GM20431 (cell line): ENCODE results near the gene UBR4.

Source experiments
- in situ Hi-C: fragments of 300-500 bp; cut with MseI, MboI; formaldehyde crosslinking; loops from one replicate; pipeline ENCODE4 v1.15.0; 2020; ENCODE audit warnings: low sequenced_read_pairs; ENCODE audit not compliant: unreplicated experiment

UBR4 gene

DNA sequence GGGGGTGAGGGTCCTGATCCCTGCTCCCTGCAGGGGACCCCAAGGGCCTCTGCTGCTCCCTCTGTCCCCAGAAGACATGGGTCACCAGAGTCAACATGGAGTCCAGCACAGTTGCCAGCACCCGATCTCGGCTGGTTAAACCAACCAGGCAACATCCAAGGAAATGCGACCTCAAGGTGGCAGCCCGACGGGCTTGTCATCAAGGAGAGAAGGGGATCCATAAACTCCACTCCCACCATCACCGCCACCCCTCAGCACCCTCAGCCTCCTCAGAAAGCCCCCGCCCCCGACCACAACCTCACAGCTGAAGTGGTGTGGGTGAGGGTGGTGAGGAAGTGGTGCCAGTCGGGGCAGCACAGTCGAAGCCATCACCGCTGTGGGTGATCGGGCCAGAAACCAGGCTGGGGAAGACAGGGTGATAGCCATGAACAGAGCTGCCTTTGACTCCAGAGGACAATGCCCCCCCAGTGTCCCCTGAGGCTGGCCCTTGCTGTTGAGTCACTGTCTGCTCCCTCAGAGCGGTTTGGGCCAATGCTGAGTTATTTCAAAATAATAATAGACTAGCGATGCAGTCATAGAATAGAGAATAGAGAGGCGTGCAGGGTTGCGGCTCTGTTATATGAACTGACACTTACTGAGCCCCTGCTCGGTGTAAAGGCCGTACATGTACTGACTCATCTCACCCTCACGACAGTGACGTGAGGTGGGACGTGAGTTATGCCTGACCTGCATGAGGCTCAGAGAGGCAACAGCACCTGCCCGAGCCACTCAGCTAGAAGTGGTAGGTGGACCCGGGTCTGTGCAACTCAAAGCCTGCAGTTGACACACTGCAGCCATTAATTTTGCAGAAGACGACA is 164.9 kb downstream of the UBR4 start:
- in situ Hi-C loops, result no loop called here

DNA sequence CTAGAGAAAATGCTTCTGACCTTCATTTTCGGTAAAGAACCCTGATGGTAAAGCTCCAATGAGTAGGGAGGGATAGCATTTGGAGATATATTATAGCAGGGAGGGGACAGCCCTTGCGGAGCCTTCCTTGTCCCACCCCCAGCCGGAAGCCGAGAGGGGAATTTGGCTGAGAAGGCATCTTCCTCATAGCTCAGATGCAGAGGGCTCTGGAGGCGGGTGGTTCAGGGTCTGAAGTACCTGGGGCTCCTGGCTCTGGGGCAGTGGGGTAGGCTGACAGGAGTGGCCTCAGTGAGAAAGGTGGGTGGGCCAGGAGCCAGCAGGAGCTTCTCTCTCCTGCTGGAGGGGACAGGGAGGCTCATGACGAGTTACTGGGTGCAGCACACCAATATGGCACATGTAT is 165.6 kb downstream of the UBR4 start:
- in situ Hi-C loops, result no loop called here

DNA sequence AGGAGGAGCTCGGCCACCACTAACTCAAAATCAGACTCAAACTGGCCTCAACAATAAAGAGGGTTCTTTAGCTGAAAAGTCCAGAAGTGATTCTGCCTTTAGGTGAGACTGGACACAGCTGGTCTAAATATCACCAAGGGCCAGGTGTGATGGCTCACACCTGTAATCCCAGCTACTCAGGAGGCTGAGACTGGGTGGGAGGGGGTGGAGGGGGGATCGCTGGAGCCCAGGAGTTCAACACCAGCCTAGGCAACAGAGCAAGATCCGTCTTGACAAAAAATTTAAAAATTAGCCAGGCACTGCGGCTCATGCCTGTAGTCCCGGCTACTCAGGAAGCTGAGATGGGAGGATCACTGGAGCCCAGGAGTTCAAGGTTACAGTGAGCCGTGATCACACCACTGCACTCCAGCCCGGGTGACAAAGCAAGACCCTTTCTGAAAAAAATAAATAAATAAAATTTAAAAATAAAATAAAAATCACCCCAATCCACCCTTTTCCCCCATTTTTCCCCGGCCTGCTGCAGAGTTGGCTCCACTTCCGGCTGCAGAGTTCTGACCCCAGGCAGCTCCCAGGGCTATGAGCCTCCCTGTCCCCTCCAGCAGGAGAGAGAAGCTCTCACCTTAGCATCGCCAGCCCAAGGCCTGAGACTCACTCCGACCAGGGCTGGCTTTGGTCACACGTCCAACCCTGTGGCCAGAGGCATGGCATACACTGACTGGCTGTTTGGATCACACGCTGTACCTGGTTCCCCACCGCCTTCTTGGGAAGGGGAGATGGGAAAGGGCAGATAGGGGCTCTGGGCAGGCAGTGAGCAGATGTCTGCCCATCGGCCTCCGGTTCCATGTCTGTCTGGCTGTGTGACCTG is 166.3 kb downstream of the UBR4 start:
- in situ Hi-C loops, result no loop called here

DNA sequence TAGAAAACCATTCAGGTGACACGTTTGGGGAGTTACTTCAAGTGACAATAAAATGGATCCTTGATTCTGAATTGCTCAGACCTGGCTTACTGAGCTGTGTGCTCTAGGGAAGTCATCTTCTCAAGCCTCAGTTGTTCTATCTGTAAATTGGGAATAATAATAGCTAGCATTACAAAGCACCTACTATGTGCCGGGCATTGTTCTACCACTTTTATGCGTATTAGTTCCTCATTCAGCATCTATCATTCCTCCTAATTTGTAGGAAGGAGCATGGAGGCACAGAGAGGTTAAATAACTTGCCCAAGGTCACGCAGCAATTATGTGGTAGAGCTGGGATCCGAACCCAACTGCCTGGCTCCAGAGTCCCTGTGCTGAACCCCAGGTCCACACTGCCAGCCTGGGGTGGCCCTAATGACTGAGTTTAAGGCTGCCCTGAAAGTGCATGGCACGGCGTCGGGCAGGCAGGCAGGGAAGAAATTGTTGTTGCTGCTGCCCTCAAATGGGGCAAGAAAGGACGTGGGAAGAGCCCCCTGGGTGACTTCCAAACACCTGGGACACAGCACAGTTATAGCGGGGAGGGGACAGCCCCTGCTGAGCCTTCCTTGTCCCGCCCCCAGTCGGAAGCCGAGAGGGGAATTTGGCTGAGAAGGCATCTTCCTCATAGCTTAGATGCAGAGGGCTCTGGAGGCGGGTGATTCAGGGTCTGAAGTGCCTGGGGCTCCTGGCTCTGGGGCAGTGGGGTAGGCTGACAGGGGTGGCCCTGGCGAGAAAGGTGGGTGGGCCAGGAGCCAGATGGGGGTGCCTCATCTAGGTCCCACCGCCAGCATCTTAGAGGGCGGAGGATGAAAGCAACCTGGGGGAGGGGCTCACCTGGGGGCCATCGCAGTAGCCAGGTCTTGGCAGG is 167.1 kb downstream of the UBR4 start:
- in situ Hi-C loops, result no loop called here

DNA sequence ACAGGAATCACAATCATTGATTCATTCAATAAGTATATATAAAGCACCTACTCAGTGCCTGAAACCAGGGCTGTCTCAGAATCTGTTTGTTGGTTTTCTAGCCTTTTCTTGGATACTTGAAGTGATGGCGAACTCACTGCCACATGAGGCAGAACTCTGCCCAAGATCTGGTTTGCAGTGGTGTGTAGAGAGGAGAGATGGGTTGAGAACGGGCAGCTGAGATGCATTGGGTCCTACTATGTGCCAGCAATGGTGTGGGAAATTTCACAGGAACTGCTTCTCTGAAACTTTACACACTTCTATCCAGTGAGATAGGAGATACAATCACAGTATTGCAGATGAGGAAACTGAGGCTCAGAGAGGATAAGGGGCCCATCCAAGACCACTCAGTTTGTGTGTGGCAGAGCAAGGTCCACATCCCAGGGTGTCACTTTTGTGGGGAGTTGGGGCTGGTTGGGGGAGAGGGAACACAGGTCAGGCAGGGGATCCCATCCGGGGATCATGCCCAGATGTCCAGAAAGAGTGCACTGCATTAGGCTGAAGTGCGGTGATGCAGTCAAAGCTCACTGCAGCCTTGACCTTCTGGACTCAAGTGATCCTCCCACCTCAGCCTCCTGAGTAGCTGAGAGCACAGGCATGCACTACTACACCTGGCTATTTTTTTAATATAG is 169.9 kb downstream of the UBR4 start:
- in situ Hi-C loops, result no loop called here

DNA sequence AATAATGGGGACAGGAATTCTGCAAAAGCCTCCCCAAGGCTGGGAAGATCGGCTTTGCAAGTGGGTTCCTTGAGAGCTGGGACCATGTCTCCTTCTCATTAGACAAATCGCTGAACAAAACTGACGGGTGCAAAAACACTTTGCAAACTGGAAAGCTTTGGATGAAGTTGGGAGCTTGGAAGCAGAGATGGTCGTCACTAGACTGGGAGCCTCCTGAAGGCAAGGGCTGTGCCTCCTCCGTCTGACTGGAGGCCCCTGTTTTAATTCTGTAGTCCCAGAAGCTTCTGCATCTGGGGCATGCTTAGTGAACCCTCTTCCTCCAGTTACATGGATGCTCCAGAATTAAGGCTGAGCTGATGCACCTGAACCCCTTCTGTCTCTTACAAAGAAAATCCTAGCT is 171.3 kb downstream of the UBR4 start:
- in situ Hi-C loops, result no loop called here

DNA sequence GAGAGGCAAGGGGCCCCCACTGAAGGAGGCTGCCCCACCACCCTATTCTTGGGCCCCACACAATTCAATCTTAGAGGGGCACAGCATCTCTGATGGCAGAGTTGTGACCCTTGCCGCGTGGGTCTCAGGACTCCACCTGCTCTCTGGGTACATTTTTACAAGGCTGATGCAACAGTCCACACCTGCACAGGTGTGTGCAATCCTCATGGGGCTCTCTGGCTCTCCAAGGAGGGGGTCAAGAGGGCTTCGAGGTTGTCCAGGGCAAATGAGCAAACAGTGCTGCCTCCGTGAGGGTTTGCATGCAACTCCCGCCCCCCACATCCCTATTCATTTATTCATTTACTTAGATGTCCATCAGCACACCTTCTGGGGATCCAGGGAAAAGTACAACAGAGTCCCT is 172.0 kb downstream of the UBR4 start:
- in situ Hi-C loops, result no loop called here

DNA sequence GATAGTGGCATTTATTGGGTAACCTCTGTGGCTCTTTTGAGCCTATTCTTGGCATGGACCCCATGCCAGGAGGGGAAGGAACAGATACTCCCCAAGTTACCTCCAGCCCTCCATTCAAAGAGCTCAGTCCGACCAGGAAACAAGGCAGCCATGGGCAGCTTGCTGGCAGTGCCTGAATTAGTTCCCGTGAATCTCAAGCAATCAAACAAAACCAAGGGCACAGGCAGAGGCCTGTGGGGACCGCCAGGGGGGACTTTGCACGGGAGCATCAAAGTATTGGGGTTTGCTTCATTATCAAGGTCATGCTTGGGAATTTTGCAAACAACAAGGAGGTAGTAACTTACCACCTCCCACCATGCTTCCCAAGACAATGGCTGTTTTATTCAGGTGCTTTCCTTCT is 172.4 kb downstream of the UBR4 start:
- in situ Hi-C loops, result no loop called here

DNA sequence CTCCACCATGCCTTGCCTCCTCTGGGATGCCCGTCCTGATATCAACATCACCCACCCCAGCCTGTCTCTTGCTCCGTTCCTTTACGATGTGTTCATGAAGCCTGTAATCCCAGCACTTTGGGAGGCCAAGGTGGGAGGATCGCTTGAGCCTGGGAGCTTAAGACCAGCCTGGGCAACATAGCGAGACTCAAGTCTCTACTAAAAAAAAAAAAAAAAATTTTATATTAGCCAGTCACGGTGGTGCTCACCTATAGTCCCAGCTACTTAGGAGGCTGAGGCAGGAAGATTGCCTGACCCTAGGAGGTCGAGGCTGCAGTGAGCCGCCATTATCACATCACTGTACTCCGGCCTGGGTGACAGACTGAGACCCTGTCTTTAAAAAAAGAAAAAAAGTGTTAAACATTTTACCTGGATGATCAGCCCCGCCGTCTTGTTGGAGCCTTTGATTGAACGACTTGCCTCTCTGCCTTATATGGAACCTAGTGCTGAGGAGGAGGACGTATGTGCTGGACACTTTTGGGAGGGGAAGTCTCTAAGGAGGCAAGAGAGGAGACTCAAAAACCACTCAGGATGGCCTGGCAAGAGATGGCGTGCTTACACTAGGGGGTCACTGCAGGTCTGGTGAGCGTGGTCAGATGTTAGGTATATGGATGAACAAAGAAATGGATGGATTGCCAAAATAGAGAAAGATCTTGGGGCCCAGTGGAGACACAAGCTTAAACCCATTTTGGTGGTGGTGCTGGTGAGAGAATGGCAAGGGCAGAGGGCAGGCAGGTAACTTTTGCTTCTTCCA is 173.1 kb downstream of the UBR4 start:
- in situ Hi-C loops, result no loop called here

DNA sequence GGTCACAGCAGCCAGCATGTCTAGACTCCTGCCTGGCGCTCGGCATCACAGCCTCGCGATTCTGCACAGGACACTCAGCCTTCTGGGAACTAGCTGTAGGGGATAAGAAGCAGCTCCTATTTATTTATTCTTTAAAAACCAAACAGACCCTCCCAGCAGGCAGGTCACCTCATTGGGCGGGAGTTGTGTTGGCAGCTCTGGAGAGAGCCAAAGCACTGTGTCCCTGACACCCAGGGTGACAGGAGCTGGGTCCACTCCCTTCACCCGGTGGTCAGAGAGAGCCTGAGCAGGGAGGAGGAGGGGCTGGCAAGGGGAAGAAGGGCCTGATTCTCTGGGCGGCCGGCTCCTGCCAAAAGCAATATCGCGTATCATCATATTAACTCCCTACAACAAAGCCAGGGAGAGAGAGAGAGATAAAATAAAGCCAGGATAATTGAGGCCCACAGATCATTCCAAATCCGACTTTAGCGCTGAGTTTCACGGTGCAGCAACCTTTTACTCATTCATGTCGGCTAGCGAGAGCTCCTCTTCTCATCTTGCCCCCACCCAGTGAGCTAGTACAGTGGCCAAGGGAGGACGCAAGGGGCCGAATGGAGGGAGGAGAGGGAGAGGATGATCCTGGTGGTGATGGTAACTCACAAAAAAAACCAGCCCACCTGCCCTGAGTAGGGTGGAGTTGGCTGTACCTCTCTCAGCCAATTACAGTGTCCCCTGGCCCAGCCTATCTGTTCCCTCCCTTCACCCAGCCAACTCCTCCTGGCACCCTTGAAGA is 173.8 kb downstream of the UBR4 start:
- in situ Hi-C loops, result no loop called here

DNA sequence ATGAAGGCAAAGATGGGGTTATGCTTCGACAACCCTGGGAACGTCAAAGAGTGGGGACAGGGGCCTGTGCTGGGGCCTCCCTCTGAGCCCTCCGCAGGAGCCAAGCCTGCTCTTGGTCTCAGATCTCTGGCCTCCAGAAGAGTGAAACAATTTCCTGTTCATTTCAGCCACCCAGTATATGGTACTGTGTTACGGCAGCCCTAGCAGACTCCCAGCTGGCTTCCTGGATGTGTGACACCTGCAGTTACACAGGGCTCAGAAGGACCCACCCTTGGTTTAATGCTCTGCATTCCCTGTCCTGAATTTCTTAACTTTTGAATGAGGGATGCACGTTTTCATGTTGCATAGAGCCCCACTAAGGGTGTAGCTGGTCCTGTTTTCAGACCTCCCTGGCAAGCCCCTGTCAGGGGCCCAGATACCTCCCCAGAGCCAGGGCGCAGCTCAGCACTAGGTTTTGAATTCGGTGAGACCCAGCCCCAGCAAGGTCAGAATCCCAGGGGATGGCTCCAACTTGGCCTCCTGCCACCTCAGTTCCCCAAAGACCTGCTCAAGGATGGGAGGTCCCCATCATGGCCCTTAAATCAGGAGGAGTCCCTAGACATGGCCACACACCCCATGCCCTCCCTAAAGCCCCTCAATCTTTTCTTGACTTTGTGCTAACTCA is 174.6 kb downstream of the UBR4 start:
- in situ Hi-C loops, result no loop called here

DNA sequence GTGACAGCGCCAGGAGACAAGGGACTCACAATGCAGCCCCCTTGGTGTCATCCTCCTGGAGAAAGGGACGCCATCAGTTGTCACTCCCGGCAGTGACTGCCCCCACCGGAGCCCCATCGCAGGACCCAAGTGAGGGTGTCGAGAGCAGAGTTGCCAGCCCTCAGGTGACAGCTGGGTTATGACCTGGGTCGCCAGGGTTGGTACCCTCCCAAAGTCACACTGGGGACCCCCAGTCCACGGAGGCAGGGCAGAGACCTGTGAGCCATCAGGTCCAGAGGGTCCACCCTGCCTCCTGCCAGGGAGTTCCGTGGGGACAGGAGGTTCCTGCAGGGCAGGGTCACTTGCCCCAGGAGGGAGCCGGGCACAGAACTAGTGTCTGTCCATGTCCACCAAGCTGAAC is 175.3 kb downstream of the UBR4 start:
- in situ Hi-C loops, result no loop called here

DNA sequence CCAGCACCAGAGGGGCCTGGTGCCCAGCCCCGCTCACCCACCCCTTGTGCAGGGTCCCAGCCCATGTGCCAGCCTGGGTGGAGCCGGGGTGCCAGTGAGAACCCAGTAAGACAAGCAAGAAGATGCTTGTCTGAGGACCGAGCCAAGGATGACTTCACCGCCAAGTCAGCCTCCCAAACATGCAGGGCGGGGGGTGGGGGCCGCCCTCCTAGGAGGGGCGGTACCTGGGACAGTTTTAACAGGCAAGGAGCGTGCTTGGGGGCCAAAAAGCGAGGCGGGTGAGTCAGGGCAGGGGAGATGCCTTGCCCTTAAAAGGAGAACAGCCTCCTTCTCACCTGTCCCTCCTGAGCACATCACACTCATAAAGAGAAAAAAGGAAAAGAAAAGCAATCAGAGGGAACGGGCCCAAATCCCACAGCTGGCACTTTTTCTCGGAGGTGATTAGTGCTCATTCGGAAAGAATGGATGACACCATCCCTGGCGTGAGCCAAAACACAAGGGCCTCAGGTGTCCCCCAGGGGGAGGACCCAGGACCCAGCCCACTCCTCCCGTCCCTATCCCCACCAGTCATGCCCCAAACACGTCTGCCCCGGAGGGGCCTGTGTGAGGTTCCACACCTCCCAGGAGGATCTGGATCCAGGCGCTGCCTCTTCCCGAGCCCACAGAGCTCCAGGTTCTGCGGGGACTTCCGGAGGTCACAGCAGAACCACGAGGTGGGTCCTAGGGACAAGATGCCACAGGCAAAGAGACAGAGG is 176.0 kb downstream of the UBR4 start:
- in situ Hi-C loops, result no loop called here

DNA sequence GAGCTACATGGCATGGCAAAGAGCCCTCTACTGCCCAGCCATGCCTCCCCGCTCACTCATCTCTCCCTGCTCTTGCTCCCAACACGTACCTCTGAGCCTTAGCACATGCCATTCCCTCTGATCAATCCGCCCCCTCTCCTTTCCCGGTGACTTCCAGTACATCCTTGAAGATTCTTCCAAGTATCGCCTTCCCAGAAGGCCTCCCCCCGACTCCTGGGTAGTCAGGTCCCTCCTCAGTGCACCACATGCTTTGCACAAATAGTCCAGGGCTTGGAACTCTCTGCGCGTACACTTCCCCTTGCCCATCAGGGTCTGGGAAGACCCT is 176.6 kb downstream of the UBR4 start:
- in situ Hi-C loops, result no loop called here

DNA sequence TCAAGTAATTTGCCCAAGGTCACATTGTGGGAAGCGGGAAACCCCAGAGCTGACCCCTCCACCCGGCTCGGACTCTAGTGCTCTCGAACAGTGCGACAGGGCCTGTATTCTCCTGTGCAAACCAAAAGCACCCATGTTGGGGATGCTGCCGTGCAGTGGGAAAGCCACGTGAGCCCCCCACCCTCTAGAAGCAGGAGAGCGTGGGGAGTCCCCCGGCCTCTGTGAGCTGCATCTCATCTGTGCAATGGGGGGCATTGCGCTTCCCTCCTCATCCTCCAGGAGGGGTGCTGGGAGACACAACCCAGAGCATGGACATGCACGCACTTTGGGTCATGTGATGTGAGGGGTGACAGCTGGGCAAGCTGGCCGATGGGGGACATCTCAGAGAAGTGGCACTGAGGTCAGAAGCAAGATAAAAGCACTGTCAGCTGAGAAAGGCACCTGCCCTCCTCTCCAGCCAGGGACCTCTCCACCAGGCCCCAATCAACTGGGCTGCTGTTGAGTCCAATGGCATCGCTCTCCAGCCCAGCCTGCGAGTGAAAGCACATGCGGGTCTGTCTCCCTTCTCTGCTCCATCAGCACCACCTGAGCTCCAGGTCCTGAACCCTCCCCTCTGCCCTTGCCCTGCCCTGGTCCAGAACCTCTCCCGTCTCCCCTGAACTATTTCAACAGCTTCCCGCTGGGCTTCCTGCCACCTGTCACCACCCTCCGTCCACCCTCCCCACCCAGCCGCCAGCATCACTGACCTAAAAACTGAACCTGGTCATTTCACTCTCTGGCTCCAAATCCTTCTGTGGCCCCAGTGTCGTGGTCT is 177.2 kb downstream of the UBR4 start:
- in situ Hi-C loops, result no loop called here

DNA sequence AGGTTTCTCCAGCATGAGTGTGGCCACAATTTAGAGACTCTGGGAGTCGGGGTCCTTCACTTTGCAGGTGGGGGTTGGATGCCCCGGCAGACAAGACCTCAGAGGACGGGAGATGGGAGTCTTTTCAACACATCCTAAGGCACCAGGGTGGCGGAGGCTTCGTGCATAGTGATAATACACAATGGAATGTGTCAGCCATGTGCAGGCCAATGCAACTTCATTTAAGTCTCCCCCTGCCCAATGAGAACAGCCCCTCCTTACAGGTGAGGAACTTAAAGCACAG is 177.7 kb downstream of the UBR4 start:
- in situ Hi-C loops, result no loop called here
